Fibroblast of pulmonary artery (primary cell): ENCODE results near the gene CEP170.
"Not testable (repeated sequence)": the region's sequence is repeated elsewhere in the genome, so short reads cannot be mapped to it uniquely, and the experiment has no call there.

ENCODE experiments used
- DNase-seq: peaks from one replicate; pipeline ENCODE4 v3.0.0-alpha.2; 2010; ENCODE audit warnings: low read depth
- H3K4me3 ChIP-seq: replicated peaks from 2 replicates; pipeline ENCODE4 v1.5.1; 2011; ENCODE audit warnings: low read depth, mild to moderate bottlenecking, control low read depth, low read length, moderate library complexity
- CTCF ChIP-seq: IDR thresholded peaks from 2 replicates; pipeline ENCODE4 v1.5.1; 2011; ENCODE audit warnings: mild to moderate bottlenecking, control low read depth, low read length, inconsistent platforms; ENCODE audit errors: missing control alignments

CEP170 gene

GRCh38 chr1:243186201-243186995 is 68.7 kb downstream of the CEP170 start:
- not testable (repeated sequence) for DNase-seq, H3K4me3 ChIP-seq

GRCh38 chr1:243184787-243185186 is 70.3 kb downstream of the CEP170 start:
- not testable (repeated sequence) for H3K4me3 ChIP-seq, DNase-seq

- DNase-seq, H3K4me3 ChIP-seq: not testable (repeated sequence)
These were observed 71.4 kb downstream of the CEP170 start for GRCh38 chr1:243183661-243184060.

- H3K4me3 ChIP-seq, DNase-seq: not testable (repeated sequence)
These were observed 71.9 kb downstream of the CEP170 start for GRCh38 chr1:243183176-243183575.

GRCh38 chr1:243179720-243180119 is 75.4 kb downstream of the CEP170 start:
- no peak for TF ChIP-seq CTCF
- DNase-seq: no peak
- H3K4me3 ChIP-seq: no peak overlapping the region

- DNase-seq, H3K4me3 ChIP-seq: not testable (repeated sequence)
These were observed 77.3 kb downstream of the CEP170 start for GRCh38 chr1:243177792-243178191.

- peak; percentile 10 for DNase-seq
- H3K4me3 ChIP-seq: not testable (repeated sequence)
These were observed 81.2 kb downstream of the CEP170 start for GRCh38 chr1:243173758-243174369.

- not testable (repeated sequence) for H3K4me3 ChIP-seq, DNase-seq
These were observed 90.2 kb downstream of the CEP170 start for GRCh38 chr1:243164911-243165310.

- not testable (repeated sequence) for H3K4me3 ChIP-seq, DNase-seq
These were observed 104.2 kb downstream of the CEP170 start for GRCh38 chr1:243150906-243151305.

GRCh38 chr1:243149120-243149519 is 106.0 kb downstream of the CEP170 start:
- DNase-seq, H3K4me3 ChIP-seq: not testable (repeated sequence)

GRCh38 chr1:243147351-243147750 is 107.7 kb downstream of the CEP170 start:
- DNase-seq, H3K4me3 ChIP-seq: not testable (repeated sequence)

- DNase-seq: peak; percentile 10
- not testable (repeated sequence) for H3K4me3 ChIP-seq
- peak; percentile 8 for TF ChIP-seq CTCF
These were observed 114.6 kb downstream of the CEP170 start for GRCh38 chr1:243140498-243140897.

GRCh38 chr1:243122876-243123409 is 132.1 kb downstream of the CEP170 start:
- peak; percentile 24 for DNase-seq
- H3K4me3 ChIP-seq: not testable (repeated sequence)

GRCh38 chr1:243121939-243122338 is 133.1 kb downstream of the CEP170 start:
- not testable (repeated sequence) for H3K4me3 ChIP-seq, DNase-seq

- H3K4me3 ChIP-seq, DNase-seq: not testable (repeated sequence)
These were observed 136.3 kb downstream of the CEP170 start for GRCh38 chr1:243118601-243119322.

GRCh38 chr1:243116187-243116586 is 138.9 kb downstream of the CEP170 start:
- H3K4me3 ChIP-seq: not testable (repeated sequence)
- peak; percentile 6 for DNase-seq
